Measurements from ENCODE around the gene RYR1. TPM values are rescaled to one million over a fixed set of nuclear protein-coding genes. Genes with fewer than 3 reads are reported as not detected.

The RYR1 gene
- total RNA-seq, 1 donor from 2014 or later: 0.32 TPM

GRCh38 chr19:38451629-38452028, 18.1 kb downstream of the RYR1 start:
- H3K27ac Mint-ChIP-seq (ENCODE audit: unreplicated experiment): no peak overlapping the region
- no peaks in the 10 kb centered on the region for H3K36me3 Mint-ChIP-seq (ENCODE audit: low read depth)
- H3K4me1 Mint-ChIP-seq (ENCODE audit: low read depth): no peaks in the 10 kb centered on the region
- peaks cover 24% of the 10 kb centered on the region for H3K27me3 Mint-ChIP-seq (ENCODE audit: low read depth)
- DNase-seq (ENCODE audit: low spot score): no peak
- no peaks in the 10 kb centered on the region for H3K9me3 Mint-ChIP-seq (ENCODE audit: low read depth)
- H3K4me3 Mint-ChIP-seq (ENCODE audit: unreplicated experiment): no peak overlapping the region
- no peak for TF ChIP-seq CTCF (IDR thresholded peaks at IDR 0.05)

- no peaks in the 10 kb centered on the region for H3K4me1 Mint-ChIP-seq (ENCODE audit: low read depth)
- no peak for TF ChIP-seq CTCF (IDR thresholded peaks at IDR 0.05)
- H3K27me3 Mint-ChIP-seq (ENCODE audit: low read depth): peaks cover 31% of the 10 kb centered on the region
- no peak overlapping the region for H3K4me3 Mint-ChIP-seq (ENCODE audit: unreplicated experiment)
- DNase-seq (ENCODE audit: low spot score): no peak
- H3K27ac Mint-ChIP-seq (ENCODE audit: unreplicated experiment): no peak overlapping the region
- no peaks in the 10 kb centered on the region for H3K9me3 Mint-ChIP-seq (ENCODE audit: low read depth)
- peaks cover 1% of the 10 kb centered on the region for H3K36me3 Mint-ChIP-seq (ENCODE audit: low read depth)
Measured at GRCh38 chr19:38452430-38453366, 19.2 kb downstream of the RYR1 start.

GRCh38 chr19:38453596-38453995, 20.1 kb downstream of the RYR1 start:
- H3K9me3 Mint-ChIP-seq (ENCODE audit: low read depth): no peaks in the 10 kb centered on the region

GRCh38 chr19:38455031-38455430, 21.5 kb downstream of the RYR1 start:
- Mint-ChIP-seq H3K36me3 (ENCODE audit: low read depth) (peaks cover 1% of the 10 kb centered on the region), H3K4me3 (ENCODE audit: unreplicated experiment) (no peak overlapping the region), H3K27ac (ENCODE audit: unreplicated experiment) (no peak overlapping the region), H3K4me1 (ENCODE audit: low read depth) (no peaks in the 10 kb centered on the region), H3K9me3 (ENCODE audit: low read depth) (no peaks in the 10 kb centered on the region), H3K27me3 (ENCODE audit: low read depth) (peaks cover 16% of the 10 kb centered on the region)
- TF ChIP-seq CTCF (IDR thresholded peaks at IDR 0.05): no peak
- DNase-seq (ENCODE audit: low spot score): no peak

More at GRCh38 chr19:38453596-38453995, 20.1 kb downstream of the RYR1 start:
- Mint-ChIP-seq H3K36me3 (ENCODE audit: low read depth) (peaks cover 1% of the 10 kb centered on the region), H3K27ac (ENCODE audit: unreplicated experiment) (no peak overlapping the region), H3K4me1 (ENCODE audit: low read depth) (no peaks in the 10 kb centered on the region), H3K27me3 (ENCODE audit: low read depth) (peaks cover 26% of the 10 kb centered on the region), H3K4me3 (ENCODE audit: unreplicated experiment) (no peak overlapping the region)
- no peak for DNase-seq (ENCODE audit: low spot score)
- TF ChIP-seq CTCF (IDR thresholded peaks at IDR 0.05): no peak

GRCh38 chr19:38457202-38457601, 23.7 kb downstream of the RYR1 start:
- H3K9me3 Mint-ChIP-seq (ENCODE audit: low read depth): no peaks in the 10 kb centered on the region
- no peak overlapping the region for H3K27ac Mint-ChIP-seq (ENCODE audit: unreplicated experiment)
- peaks cover 8% of the 10 kb centered on the region for H3K27me3 Mint-ChIP-seq (ENCODE audit: low read depth)
- H3K4me3 Mint-ChIP-seq (ENCODE audit: unreplicated experiment): no peak overlapping the region
- H3K36me3 Mint-ChIP-seq (ENCODE audit: low read depth): peaks cover 1% of the 10 kb centered on the region
- DNase-seq (ENCODE audit: low spot score): no peak
- no peak for TF ChIP-seq CTCF (IDR thresholded peaks at IDR 0.05)
- H3K4me1 Mint-ChIP-seq (ENCODE audit: low read depth): no peaks in the 10 kb centered on the region
